ENCODE measurements around the gene SLC25A36.
"Not testable (repeated sequence)": the region's sequence is repeated elsewhere in the genome, so short reads cannot be mapped to it uniquely, and the experiment has no call there.

Gene SLC25A36

DNA sequence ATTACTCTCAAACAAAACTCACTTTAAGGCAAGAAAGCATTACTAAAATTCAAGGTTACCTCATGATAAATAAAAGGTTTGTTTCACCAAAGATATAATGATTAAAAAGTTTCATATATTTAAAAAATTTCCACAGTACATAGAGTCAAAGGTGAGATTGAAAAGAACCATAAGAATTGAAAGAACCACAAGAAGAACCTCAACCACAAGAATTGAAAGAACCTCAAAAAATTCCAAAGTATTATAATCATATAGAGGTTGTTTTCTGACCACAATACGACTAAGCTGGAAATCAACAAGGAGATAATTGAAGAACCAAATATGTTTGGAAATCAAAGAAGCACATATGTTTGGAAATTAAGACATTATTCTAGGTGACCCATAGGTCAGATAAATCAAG lies 52.7 kb downstream of the SLC25A36 start:
- no peaks in the 10 kb centered on the region for H3K27me3 ChIP-seq (ENCODE audit: insufficient read depth, poor library complexity, severe bottlenecking)
- H3K27ac ChIP-seq (replicated peaks): no peak overlapping the region
- no peak overlapping the region for H3K4me3 ChIP-seq (replicated peaks; ENCODE audit: insufficient read depth, low read length)
- TF ChIP-seq SPI1 (IDR thresholded peaks at IDR 0.05; ENCODE audit: borderline replicate concordance, low read depth) (no peak), POLR2AphosphoS5 (IDR thresholded peaks at IDR 0.05; ENCODE audit: low read depth) (no peak), GABPA (IDR thresholded peaks at IDR 0.05; ENCODE audit: low read depth) (no peak)
- TF ChIP-seq, protein P1, sequence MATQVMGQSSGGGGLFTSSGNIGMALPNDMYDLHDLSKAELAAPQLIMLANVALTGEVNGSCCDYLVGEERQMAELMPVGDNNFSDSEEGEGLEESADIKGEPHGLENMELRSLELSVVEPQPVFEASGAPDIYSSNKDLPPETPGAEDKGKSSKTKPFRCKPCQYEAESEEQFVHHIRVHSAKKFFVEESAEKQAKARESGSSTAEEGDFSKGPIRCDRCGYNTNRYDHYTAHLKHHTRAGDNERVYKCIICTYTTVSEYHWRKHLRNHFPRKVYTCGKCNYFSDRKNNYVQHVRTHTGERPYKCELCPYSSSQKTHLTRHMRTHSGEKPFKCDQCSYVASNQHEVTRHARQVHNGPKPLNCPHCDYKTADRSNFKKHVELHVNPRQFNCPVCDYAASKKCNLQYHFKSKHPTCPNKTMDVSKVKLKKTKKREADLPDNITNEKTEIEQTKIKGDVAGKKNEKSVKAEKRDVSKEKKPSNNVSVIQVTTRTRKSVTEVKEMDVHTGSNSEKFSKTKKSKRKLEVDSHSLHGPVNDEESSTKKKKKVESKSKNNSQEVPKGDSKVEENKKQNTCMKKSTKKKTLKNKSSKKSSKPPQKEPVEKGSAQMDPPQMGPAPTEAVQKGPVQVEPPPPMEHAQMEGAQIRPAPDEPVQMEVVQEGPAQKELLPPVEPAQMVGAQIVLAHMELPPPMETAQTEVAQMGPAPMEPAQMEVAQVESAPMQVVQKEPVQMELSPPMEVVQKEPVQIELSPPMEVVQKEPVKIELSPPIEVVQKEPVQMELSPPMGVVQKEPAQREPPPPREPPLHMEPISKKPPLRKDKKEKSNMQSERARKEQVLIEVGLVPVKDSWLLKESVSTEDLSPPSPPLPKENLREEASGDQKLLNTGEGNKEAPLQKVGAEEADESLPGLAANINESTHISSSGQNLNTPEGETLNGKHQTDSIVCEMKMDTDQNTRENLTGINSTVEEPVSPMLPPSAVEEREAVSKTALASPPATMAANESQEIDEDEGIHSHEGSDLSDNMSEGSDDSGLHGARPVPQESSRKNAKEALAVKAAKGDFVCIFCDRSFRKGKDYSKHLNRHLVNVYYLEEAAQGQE (IDR thresholded peaks at IDR 0.05; ENCODE audit: insufficient replicate concordance, low read depth): no peak
- TF ChIP-seq, protein P2, sequence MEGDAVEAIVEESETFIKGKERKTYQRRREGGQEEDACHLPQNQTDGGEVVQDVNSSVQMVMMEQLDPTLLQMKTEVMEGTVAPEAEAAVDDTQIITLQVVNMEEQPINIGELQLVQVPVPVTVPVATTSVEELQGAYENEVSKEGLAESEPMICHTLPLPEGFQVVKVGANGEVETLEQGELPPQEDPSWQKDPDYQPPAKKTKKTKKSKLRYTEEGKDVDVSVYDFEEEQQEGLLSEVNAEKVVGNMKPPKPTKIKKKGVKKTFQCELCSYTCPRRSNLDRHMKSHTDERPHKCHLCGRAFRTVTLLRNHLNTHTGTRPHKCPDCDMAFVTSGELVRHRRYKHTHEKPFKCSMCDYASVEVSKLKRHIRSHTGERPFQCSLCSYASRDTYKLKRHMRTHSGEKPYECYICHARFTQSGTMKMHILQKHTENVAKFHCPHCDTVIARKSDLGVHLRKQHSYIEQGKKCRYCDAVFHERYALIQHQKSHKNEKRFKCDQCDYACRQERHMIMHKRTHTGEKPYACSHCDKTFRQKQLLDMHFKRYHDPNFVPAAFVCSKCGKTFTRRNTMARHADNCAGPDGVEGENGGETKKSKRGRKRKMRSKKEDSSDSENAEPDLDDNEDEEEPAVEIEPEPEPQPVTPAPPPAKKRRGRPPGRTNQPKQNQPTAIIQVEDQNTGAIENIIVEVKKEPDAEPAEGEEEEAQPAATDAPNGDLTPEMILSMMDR (IDR thresholded peaks at IDR 0.05; ENCODE audit: insufficient read depth, low read length): no peak
- no peak for DNase-seq (ENCODE audit: low read depth in 1 of 2, low spot score in 1 of 2)

DNA sequence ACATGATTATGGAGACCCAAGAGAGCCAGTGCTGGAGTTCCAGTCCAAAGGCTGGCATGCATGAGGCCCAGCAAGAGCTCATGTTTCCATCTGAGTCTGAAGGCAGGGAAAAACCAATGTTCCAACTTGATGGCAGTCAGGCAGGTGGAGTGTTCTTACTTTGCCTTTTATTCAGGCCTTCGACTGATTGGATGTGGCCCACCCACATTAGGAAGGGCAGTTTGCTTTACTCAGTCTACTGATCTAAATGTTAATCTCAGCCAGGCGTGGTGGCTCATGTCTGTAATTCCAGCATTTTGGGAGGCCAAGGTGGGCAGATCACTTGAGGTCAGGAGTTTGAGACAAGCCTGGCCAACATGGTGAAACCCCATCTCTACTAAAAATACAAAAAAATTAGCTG lies 53.2 kb downstream of the SLC25A36 start:
- DNase-seq (ENCODE audit: low read depth in 1 of 2, low spot score in 1 of 2); H3K27ac ChIP-seq (replicated peaks); H3K27me3 ChIP-seq (ENCODE audit: insufficient read depth, poor library complexity, severe bottlenecking); H3K4me3 ChIP-seq (replicated peaks; ENCODE audit: insufficient read depth, low read length): not testable (repeated sequence)

DNA sequence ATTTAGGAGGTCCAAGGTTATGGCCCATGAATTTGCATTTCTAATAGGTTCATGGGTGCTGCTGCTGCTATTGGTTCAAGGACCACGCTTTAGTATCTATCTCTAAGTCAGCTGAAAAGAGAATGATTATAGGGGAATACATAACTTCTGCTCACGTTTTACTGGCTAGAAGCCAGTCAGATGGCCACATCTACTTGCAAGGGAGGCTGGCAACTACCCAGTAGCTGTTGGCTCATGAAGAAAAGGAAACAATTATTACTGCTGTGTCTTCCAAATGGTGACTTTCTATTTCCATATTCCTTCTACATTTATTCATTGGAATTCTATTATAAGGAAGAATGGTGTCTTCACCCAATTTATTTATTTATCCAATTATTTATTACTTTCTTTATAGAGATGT lies 54.2 kb downstream of the SLC25A36 start:
- TF ChIP-seq, protein P2 (IDR thresholded peaks at IDR 0.05; ENCODE audit: insufficient read depth, low read length): no peak
- TF ChIP-seq, protein P1 (IDR thresholded peaks at IDR 0.05; ENCODE audit: insufficient replicate concordance, low read depth): no peak
- Histone ChIP-seq H3K4me3 (replicated peaks; ENCODE audit: insufficient read depth, low read length) (no peak overlapping the region), H3K27ac (replicated peaks) (no peak overlapping the region), H3K27me3 (ENCODE audit: insufficient read depth, poor library complexity, severe bottlenecking) (no peaks in the 10 kb centered on the region)
- no peak for DNase-seq (ENCODE audit: low read depth in 1 of 2, low spot score in 1 of 2)

DNA sequence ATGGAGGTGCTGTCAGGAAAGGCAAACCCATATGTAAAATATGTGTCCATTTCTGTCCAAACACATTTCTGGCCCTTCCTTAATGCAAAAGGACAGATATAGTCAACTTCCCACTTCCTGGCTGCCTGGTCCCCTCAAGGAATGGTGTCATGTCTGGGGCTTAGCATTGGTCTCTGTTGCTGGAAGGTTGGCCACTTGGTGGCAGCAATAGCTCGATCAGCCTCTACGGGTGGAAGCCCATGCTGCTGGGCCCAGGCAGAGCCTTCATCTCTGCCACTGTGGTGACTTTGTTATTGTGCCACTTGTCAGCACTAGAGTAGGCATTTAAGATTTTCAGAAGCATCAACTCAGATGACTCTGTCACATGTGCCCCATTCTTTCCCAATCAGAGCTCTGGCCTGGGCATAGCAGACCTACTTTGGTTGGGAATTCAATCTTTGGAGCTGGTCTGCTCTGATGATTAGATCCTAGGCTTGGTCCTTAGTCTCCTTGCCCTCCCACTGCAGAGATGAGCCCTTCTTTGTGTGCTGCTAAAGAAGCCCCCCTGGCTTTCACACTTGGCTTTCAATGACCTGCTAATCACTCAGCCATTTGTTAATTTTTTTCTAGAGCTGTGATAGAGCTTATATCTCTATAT lies 58.5 kb downstream of the SLC25A36 start:
- DNase-seq (ENCODE audit: low read depth in 1 of 2, low spot score in 1 of 2): peak; percentile 14 to 51
- H3K4me3 ChIP-seq (replicated peaks; ENCODE audit: insufficient read depth, low read length): no peak overlapping the region
- TF ChIP-seq, protein P2 (IDR thresholded peaks at IDR 0.05; ENCODE audit: insufficient read depth, low read length): peak; percentile 53
- TF ChIP-seq, protein P1 (IDR thresholded peaks at IDR 0.05; ENCODE audit: insufficient replicate concordance, low read depth): no peak
- no peak overlapping the region for H3K27ac ChIP-seq (replicated peaks)
- no peaks in the 10 kb centered on the region for H3K27me3 ChIP-seq (ENCODE audit: insufficient read depth, poor library complexity, severe bottlenecking)
